SU-DHL-6 (cell line): ENCODE results near the gene ADPRS.

Experiments
- H2AFZ ChIP-seq: fragments of 200-600 bp; sonication (generic); 2 replicates; pipeline ENCODE4 v1.6.1; 2014; ENCODE audit warnings: low read depth, mild to moderate bottlenecking, moderate library complexity, mixed read lengths, antibody characterized with exemption, low read length; ENCODE audit not compliant: severe bottlenecking
- H3F3A ChIP-seq: fragments of 200-600 bp; shearing (Covaris generic); 2 replicates; pipeline ENCODE4 v1.6.0; 2016; ENCODE audit warnings: antibody characterized with exemption, mild to moderate bottlenecking; ENCODE audit not compliant: insufficient read depth
- H3K27ac ChIP-seq: fragments of 200-600 bp; sonication (generic); 2 replicates; pipeline ENCODE4 v1.5.1; 2016; ENCODE audit warnings: low read depth, mild to moderate bottlenecking, low read length, moderate library complexity, mixed read lengths
- H3K27me3 ChIP-seq: fragments of 200-600 bp; sonication (generic), shearing (Covaris generic); 2 replicates; pipeline ENCODE4 v1.6.0; 2014; ENCODE audit warnings: mild to moderate bottlenecking, low read length
- H3K36me3 ChIP-seq: fragments of 200-600 bp; sonication (generic); 2 replicates; pipeline ENCODE4 v1.6.1; 2014; ENCODE audit warnings: mild to moderate bottlenecking, low read length, mixed read lengths
- H3K4me2 ChIP-seq: fragments of 300-600, 200-600 bp; shearing (Covaris generic), sonication (generic); 2 replicates; pipeline ENCODE4 v1.6.0; 2014; ENCODE audit warnings: low read length, low read depth, mild to moderate bottlenecking; ENCODE audit not compliant: poor library complexity, severe bottlenecking
- H3K4me3 ChIP-seq: fragments of 200-600 bp; sonication (generic); 2 replicates; pipeline ENCODE4 v1.5.1; 2014; ENCODE audit warnings: antibody characterized with exemption, low read length, mild to moderate bottlenecking, mixed read lengths; ENCODE audit not compliant: insufficient read depth, poor library complexity, severe bottlenecking
- H3K79me2 ChIP-seq: fragments of 200-600 bp; sonication (generic); 2 replicates; pipeline ENCODE4 v1.6.1; 2014; ENCODE audit warnings: mild to moderate bottlenecking, low read length, moderate library complexity; ENCODE audit not compliant: insufficient read depth
- H3K9ac ChIP-seq: fragments of 200-600 bp; sonication (generic); 2 replicates; pipeline ENCODE4 v1.7.0; 2014; ENCODE audit warnings: mild to moderate bottlenecking, low read length
- H3K9me2 ChIP-seq: fragments of 200-600 bp; sonication (generic); replicated peaks from 2 replicates; pipeline ENCODE4 v1.6.1; 2014; ENCODE audit warnings: low read length; ENCODE audit not compliant: insufficient read depth
- H3K9me3 ChIP-seq: fragments of 200-600 bp; sonication (generic); 2 replicates; pipeline ENCODE4 v1.6.1; 2014; ENCODE audit warnings: low read length, mixed read lengths; ENCODE audit not compliant: insufficient read depth
- H4K20me1 ChIP-seq: fragments of 200-600 bp; sonication (generic); 2 replicates; pipeline ENCODE4 v1.6.1; 2014; ENCODE audit warnings: low read depth, mild to moderate bottlenecking, antibody characterized with exemption, low read length, moderate library complexity, mixed read lengths
- CTCF ChIP-seq: fragments of 200-600 bp; sonication (generic); IDR thresholded peaks from one replicate; pipeline ENCODE4 v1.5.1; 2017; ENCODE audit warnings: antibody characterized with exemption, mild to moderate bottlenecking, low read length, moderate library complexity; ENCODE audit not compliant: insufficient read depth, poor library complexity, severe bottlenecking
- EZH2phosphoT487 ChIP-seq: fragments of 200-600 bp; sonication (generic), shearing (Covaris generic); conservative IDR thresholded peaks from 2 replicates; pipeline ENCODE4 v1.6.1; 2018; ENCODE audit warnings: mild to moderate bottlenecking, antibody characterized with exemption, low read length, moderate library complexity, mixed read lengths

ADPRS gene

GRCh38 chr1:36099681-36100341 is 11.1 kb downstream of the ADPRS start:
- Histone ChIP-seq H3K27ac (no peak overlapping the region), H3K9me3 (no peaks in the 10 kb centered on the region), H3K9ac (no peak overlapping the region), H3K9me2 (no peaks in the 10 kb centered on the region), H3K27me3 (no peaks in the 10 kb centered on the region), H4K20me1 (no peaks in the 10 kb centered on the region), H3K4me3 (no peak overlapping the region), H3K79me2 (no peaks in the 10 kb centered on the region), H3K4me2 (no peak overlapping the region), H3K36me3 (no peaks in the 10 kb centered on the region), H2AFZ (peak overlapping the region; percentile 73), H3F3A (no peaks in the 10 kb centered on the region)
- TF ChIP-seq CTCF (peak; percentile 80), EZH2phosphoT487 (no peak)

- H3F3A ChIP-seq: no peaks in the 10 kb centered on the region
- no peaks in the 10 kb centered on the region for H3K27me3 ChIP-seq
- no peaks in the 10 kb centered on the region for H3K9me2 ChIP-seq
- no peak overlapping the region for H3K4me3 ChIP-seq
- TF ChIP-seq CTCF (no peak), EZH2phosphoT487 (no peak)
- no peak overlapping the region for H3K9ac ChIP-seq
- no peaks in the 10 kb centered on the region for H3K9me3 ChIP-seq
- no peaks in the 10 kb centered on the region for H3K79me2 ChIP-seq
- H2AFZ ChIP-seq: no peak overlapping the region
- no peaks in the 10 kb centered on the region for H3K36me3 ChIP-seq
- no peak overlapping the region for H3K27ac ChIP-seq
- no peaks in the 10 kb centered on the region for H4K20me1 ChIP-seq
- no peak overlapping the region for H3K4me2 ChIP-seq
These were observed 11.7 kb downstream of the ADPRS start for GRCh38 chr1:36100376-36100775.

- no peak for TF ChIP-seq EZH2phosphoT487
- TF ChIP-seq CTCF: no peak
- Histone ChIP-seq H3K9ac (no peak overlapping the region), H3K9me2 (no peaks in the 10 kb centered on the region), H3K9me3 (no peaks in the 10 kb centered on the region), H2AFZ (no peak overlapping the region), H3K4me3 (no peak overlapping the region), H3F3A (no peaks in the 10 kb centered on the region), H3K27me3 (no peaks in the 10 kb centered on the region), H3K4me2 (no peak overlapping the region), H4K20me1 (no peaks in the 10 kb centered on the region), H3K27ac (no peak overlapping the region), H3K79me2 (no peaks in the 10 kb centered on the region), H3K36me3 (no peaks in the 10 kb centered on the region)
These were observed 12.9 kb downstream of the ADPRS start for GRCh38 chr1:36101546-36101945.
